ENCODE data around the gene PRAMEF1. TPM values are rescaled to one million over a fixed set of nuclear protein-coding genes. Genes with fewer than 3 reads are reported as not detected.
"Not testable (repeated sequence)": the region's sequence is repeated elsewhere in the genome, so short reads cannot be mapped to it uniquely, and the experiment has no call there.

Gene PRAMEF1
- not detected for polyA plus RNA-seq (2013, experiment 1 of 4)
- not detected for polyA plus RNA-seq (2013, experiment 2 of 4)
- polyA plus RNA-seq (2013, experiment 3 of 4): not detected
- not detected for polyA plus RNA-seq (2013, experiment 4 of 4)

- WGBS, 2 experiments: 88% methylated on average over 2 of the region's 5 CpGs; no CpG with 5 or more reads in 1 of the 2 experiments
These were observed at the start of gene PRAMEF1 for GRCh38 chr1:12791097-12791496. Gene PRAMEF1 (plus strand): TSS chr1:12791397. CDS start chr1:12793228, 1,831 bp downstream.

GRCh38 chr1:12741946-12742345 is 49.3 kb upstream of the PRAMEF1 start:
- Histone ChIP-seq H3K9me3 (ENCODE audit: control insufficient read depth, low read length) (no peaks in the 10 kb centered on the region), H3K36me3 (ENCODE audit: control insufficient read depth, insufficient read depth, low read length) (no peaks in the 10 kb centered on the region), H3K4me3 (ENCODE audit: insufficient read depth, low read depth, low read length) (no peak overlapping the region), H3K4me1 (ENCODE audit: control insufficient read depth, insufficient read depth, low read length) (no peaks in the 10 kb centered on the region), H3K27me3 (ENCODE audit: control insufficient read depth, insufficient read depth, low read length, poor library complexity, severe bottlenecking) (no peaks in the 10 kb centered on the region), H3K27ac (ENCODE audit: insufficient read depth, low read depth, low read length, poor library complexity, severe bottlenecking) (no peak overlapping the region)
- WGBS, 2 experiments: 90 to 94% methylated on average over 3 of the region's 3 CpGs

More at GRCh38 chr1:12791097-12791496, at the start of gene PRAMEF1:
- H3K36me3 ChIP-seq (ENCODE audit: control insufficient read depth, insufficient read depth, low read length); H3K4me1 ChIP-seq (ENCODE audit: control insufficient read depth, insufficient read depth, low read length); H3K9me3 ChIP-seq (ENCODE audit: control insufficient read depth, low read length); H3K27me3 ChIP-seq (ENCODE audit: control insufficient read depth, insufficient read depth, low read length, poor library complexity, severe bottlenecking); H3K27ac ChIP-seq (ENCODE audit: insufficient read depth, low read depth, low read length, poor library complexity, severe bottlenecking); H3K4me3 ChIP-seq (ENCODE audit: insufficient read depth, low read depth, low read length): not testable (repeated sequence)

- WGBS, 2 experiments: 94 to 95% methylated on average over 3 of the region's 3 CpGs
- Histone ChIP-seq H3K9me3 (ENCODE audit: control insufficient read depth, low read length) (peaks cover 8% of the 10 kb centered on the region), H3K27ac (ENCODE audit: insufficient read depth, low read depth, low read length, poor library complexity, severe bottlenecking) (no peak overlapping the region), H3K27me3 (ENCODE audit: control insufficient read depth, insufficient read depth, low read length, poor library complexity, severe bottlenecking) (no peaks in the 10 kb centered on the region), H3K4me3 (ENCODE audit: insufficient read depth, low read depth, low read length) (no peak overlapping the region), H3K36me3 (ENCODE audit: control insufficient read depth, insufficient read depth, low read length) (no peaks in the 10 kb centered on the region), H3K4me1 (ENCODE audit: control insufficient read depth, insufficient read depth, low read length) (no peaks in the 10 kb centered on the region)
These were observed 45.8 kb upstream of the PRAMEF1 start for GRCh38 chr1:12745126-12745991.

GRCh38 chr1:12745992-12746323 is 45.2 kb upstream of the PRAMEF1 start, which contains the start of gene CFAP107:
Gene CFAP107 (plus strand): TSS chr1:12746200. CDS start chr1:12746431, 231 bp downstream.
- Histone ChIP-seq H3K4me1 (ENCODE audit: control insufficient read depth, insufficient read depth, low read length) (no peaks in the 10 kb centered on the region), H3K9me3 (ENCODE audit: control insufficient read depth, low read length) (peaks cover 8% of the 10 kb centered on the region), H3K27me3 (ENCODE audit: control insufficient read depth, insufficient read depth, low read length, poor library complexity, severe bottlenecking) (no peaks in the 10 kb centered on the region), H3K36me3 (ENCODE audit: control insufficient read depth, insufficient read depth, low read length) (no peaks in the 10 kb centered on the region), H3K27ac (ENCODE audit: insufficient read depth, low read depth, low read length, poor library complexity, severe bottlenecking) (no peak within 1 kb of the TSS), H3K4me3 (ENCODE audit: insufficient read depth, low read depth, low read length) (no peak within 1 kb of the TSS)
- WGBS, 2 experiments: 77% methylated on average over 2 of the region's 2 CpGs

GRCh38 chr1:12748778-12749355 is 42.3 kb upstream of the PRAMEF1 start:
- Histone ChIP-seq H3K27me3 (ENCODE audit: control insufficient read depth, insufficient read depth, low read length, poor library complexity, severe bottlenecking) (no peaks in the 10 kb centered on the region), H3K4me3 (ENCODE audit: insufficient read depth, low read depth, low read length) (no peak overlapping the region), H3K4me1 (ENCODE audit: control insufficient read depth, insufficient read depth, low read length) (no peaks in the 10 kb centered on the region), H3K9me3 (ENCODE audit: control insufficient read depth, low read length) (peaks cover 8% of the 10 kb centered on the region), H3K36me3 (ENCODE audit: control insufficient read depth, insufficient read depth, low read length) (no peaks in the 10 kb centered on the region), H3K27ac (ENCODE audit: insufficient read depth, low read depth, low read length, poor library complexity, severe bottlenecking) (no peak overlapping the region)

- Histone ChIP-seq H3K4me1 (ENCODE audit: control insufficient read depth, insufficient read depth, low read length) (no peaks in the 10 kb centered on the region), H3K36me3 (ENCODE audit: control insufficient read depth, insufficient read depth, low read length) (no peaks in the 10 kb centered on the region), H3K9me3 (ENCODE audit: control insufficient read depth, low read length) (no peaks in the 10 kb centered on the region), H3K27me3 (ENCODE audit: control insufficient read depth, insufficient read depth, low read length, poor library complexity, severe bottlenecking) (no peaks in the 10 kb centered on the region), H3K27ac (ENCODE audit: insufficient read depth, low read depth, low read length, poor library complexity, severe bottlenecking) (no peak overlapping the region), H3K4me3 (ENCODE audit: insufficient read depth, low read depth, low read length) (no peak overlapping the region)
- WGBS, 2 experiments: 92 to 97% methylated on average over 3 to 4 of the region's 4 CpGs
These were observed 36.5 kb upstream of the PRAMEF1 start for GRCh38 chr1:12754738-12755137.

GRCh38 chr1:12756273-12756672 is 34.9 kb upstream of the PRAMEF1 start:
- Histone ChIP-seq H3K27me3 (ENCODE audit: control insufficient read depth, insufficient read depth, low read length, poor library complexity, severe bottlenecking) (no peaks in the 10 kb centered on the region), H3K27ac (ENCODE audit: insufficient read depth, low read depth, low read length, poor library complexity, severe bottlenecking) (no peak overlapping the region), H3K4me3 (ENCODE audit: insufficient read depth, low read depth, low read length) (no peak overlapping the region), H3K4me1 (ENCODE audit: control insufficient read depth, insufficient read depth, low read length) (no peaks in the 10 kb centered on the region), H3K9me3 (ENCODE audit: control insufficient read depth, low read length) (no peaks in the 10 kb centered on the region), H3K36me3 (ENCODE audit: control insufficient read depth, insufficient read depth, low read length) (no peaks in the 10 kb centered on the region)
- 84 to 93% methylated on average over 1 to 2 of the region's 2 CpGs for WGBS, 2 experiments

GRCh38 chr1:12756768-12757413 is 34.3 kb upstream of the PRAMEF1 start:
- Histone ChIP-seq H3K27ac (ENCODE audit: insufficient read depth, low read depth, low read length, poor library complexity, severe bottlenecking) (no peak overlapping the region), H3K4me1 (ENCODE audit: control insufficient read depth, insufficient read depth, low read length) (no peaks in the 10 kb centered on the region), H3K4me3 (ENCODE audit: insufficient read depth, low read depth, low read length) (no peak overlapping the region), H3K27me3 (ENCODE audit: control insufficient read depth, insufficient read depth, low read length, poor library complexity, severe bottlenecking) (no peaks in the 10 kb centered on the region), H3K9me3 (ENCODE audit: control insufficient read depth, low read length) (no peaks in the 10 kb centered on the region), H3K36me3 (ENCODE audit: control insufficient read depth, insufficient read depth, low read length) (no peaks in the 10 kb centered on the region)
- WGBS, 2 experiments: 88 to 90% methylated on average over 6 of the region's 6 CpGs

- no peaks in the 10 kb centered on the region for H3K27me3 ChIP-seq (ENCODE audit: control insufficient read depth, insufficient read depth, low read length, poor library complexity, severe bottlenecking)
- no peaks in the 10 kb centered on the region for H3K9me3 ChIP-seq (ENCODE audit: control insufficient read depth, low read length)
- H3K27ac ChIP-seq (ENCODE audit: insufficient read depth, low read depth, low read length, poor library complexity, severe bottlenecking): no peak overlapping the region
- no peak overlapping the region for H3K4me3 ChIP-seq (ENCODE audit: insufficient read depth, low read depth, low read length)
- H3K4me1 ChIP-seq (ENCODE audit: control insufficient read depth, insufficient read depth, low read length): no peaks in the 10 kb centered on the region
- no peaks in the 10 kb centered on the region for H3K36me3 ChIP-seq (ENCODE audit: control insufficient read depth, insufficient read depth, low read length)
- WGBS, 2 experiments: 89 to 90% methylated on average over 6 of the region's 6 CpGs
These were observed 33.4 kb upstream of the PRAMEF1 start for GRCh38 chr1:12757836-12758235.

- Histone ChIP-seq H3K9me3 (ENCODE audit: control insufficient read depth, low read length) (no peaks in the 10 kb centered on the region), H3K27me3 (ENCODE audit: control insufficient read depth, insufficient read depth, low read length, poor library complexity, severe bottlenecking) (no peaks in the 10 kb centered on the region), H3K4me1 (ENCODE audit: control insufficient read depth, insufficient read depth, low read length) (no peaks in the 10 kb centered on the region), H3K27ac (ENCODE audit: insufficient read depth, low read depth, low read length, poor library complexity, severe bottlenecking) (no peak overlapping the region), H3K36me3 (ENCODE audit: control insufficient read depth, insufficient read depth, low read length) (no peaks in the 10 kb centered on the region), H3K4me3 (ENCODE audit: insufficient read depth, low read depth, low read length) (no peak overlapping the region)
- 79 to 82% methylated on average over 7 of the region's 7 CpGs for WGBS, 2 experiments
These were observed 30.9 kb upstream of the PRAMEF1 start for GRCh38 chr1:12760256-12760795.
